ENCODE measurements around the gene HEYL.

Gene HEYL

GRCh38 chr1:39673215-39673614 lies 33.8 kb upstream of the HEYL start:
- Histone ChIP-seq H3K9me3 (ENCODE audit: control insufficient read depth, low read length) (no peaks in the 10 kb centered on the region), H2AFZ (no peak overlapping the region), H3K4me1 (no peaks in the 10 kb centered on the region), H3K4me3 (ENCODE audit: low read depth, low read length) (no peak overlapping the region), H3K27ac (no peak overlapping the region), H3K36me3 (ENCODE audit: control insufficient read depth, insufficient read depth, low read length) (no peaks in the 10 kb centered on the region), H3K79me2 (no peaks in the 10 kb centered on the region), H3K27me3 (ENCODE audit: control insufficient read depth, insufficient read depth, low read length) (no peaks in the 10 kb centered on the region), H3K9ac (no peak overlapping the region), H3K4me2 (ENCODE audit: low read length) (no peak overlapping the region)
- TF ChIP-seq CTCF (IDR thresholded peaks at IDR 0.05): no peak

- H3K4me2 ChIP-seq (ENCODE audit: low read length): no peak overlapping the region
- H3K27me3 ChIP-seq (ENCODE audit: control insufficient read depth, insufficient read depth, low read length): no peaks in the 10 kb centered on the region
- no peak overlapping the region for H3K9ac ChIP-seq
- H2AFZ ChIP-seq: no peak overlapping the region
- no peaks in the 10 kb centered on the region for H3K9me3 ChIP-seq (ENCODE audit: control insufficient read depth, low read length)
- TF ChIP-seq CTCF (IDR thresholded peaks at IDR 0.05): no peak
- no peak overlapping the region for H3K4me3 ChIP-seq (ENCODE audit: low read depth, low read length)
- H3K36me3 ChIP-seq (ENCODE audit: control insufficient read depth, insufficient read depth, low read length): no peaks in the 10 kb centered on the region
- no peak overlapping the region for H3K27ac ChIP-seq
- no peaks in the 10 kb centered on the region for H3K4me1 ChIP-seq
- H3K79me2 ChIP-seq: no peaks in the 10 kb centered on the region
Measured at GRCh38 chr1:39672551-39672947, 33.1 kb upstream of the HEYL start.

- no peaks in the 10 kb centered on the region for H3K27me3 ChIP-seq (ENCODE audit: control insufficient read depth, insufficient read depth, low read length)
Measured at GRCh38 chr1:39671793-39672550, 32.5 kb upstream of the HEYL start, which contains the start of gene NT5C1A. Gene NT5C1A, minus strand, starts transcription at chr1:39672107. Its CDS starts 69 bp downstream, at chr1:39672038.

GRCh38 chr1:39671433-39671792 lies 32.0 kb upstream of the HEYL start:
- Histone ChIP-seq H3K27ac (no peak overlapping the region), H3K79me2 (no peaks in the 10 kb centered on the region), H3K9ac (no peak overlapping the region), H3K27me3 (ENCODE audit: control insufficient read depth, insufficient read depth, low read length) (no peaks in the 10 kb centered on the region), H3K9me3 (ENCODE audit: control insufficient read depth, low read length) (no peaks in the 10 kb centered on the region), H3K4me1 (no peaks in the 10 kb centered on the region), H3K36me3 (ENCODE audit: control insufficient read depth, insufficient read depth, low read length) (no peaks in the 10 kb centered on the region), H3K4me2 (ENCODE audit: low read length) (peak overlapping the region; percentile 55), H2AFZ (peak overlapping the region; percentile 42), H3K4me3 (ENCODE audit: low read depth, low read length) (peak overlapping the region; percentile 43)
- no peak for TF ChIP-seq CTCF (IDR thresholded peaks at IDR 0.05)

More at GRCh38 chr1:39671793-39672550, 32.5 kb upstream of the HEYL start, which contains the start of gene NT5C1A:
- Histone ChIP-seq H3K9ac (no peak within 1 kb of the TSS), H3K36me3 (ENCODE audit: control insufficient read depth, insufficient read depth, low read length) (no peaks in the 10 kb centered on the region), H2AFZ (peak within 1 kb of the TSS; percentile 42), H3K79me2 (no peaks in the 10 kb centered on the region), H3K4me3 (ENCODE audit: low read depth, low read length) (peak within 1 kb of the TSS; percentile 43), H3K4me1 (no peaks in the 10 kb centered on the region), H3K27ac (no peak within 1 kb of the TSS), H3K9me3 (ENCODE audit: control insufficient read depth, low read length) (no peaks in the 10 kb centered on the region), H3K4me2 (ENCODE audit: low read length) (peak within 1 kb of the TSS; percentile 55)
- TF ChIP-seq CTCF (IDR thresholded peaks at IDR 0.05): no peak

GRCh38 chr1:39670689-39671088 lies 31.2 kb upstream of the HEYL start:
- no peaks in the 10 kb centered on the region for H3K27me3 ChIP-seq (ENCODE audit: control insufficient read depth, insufficient read depth, low read length)
- H3K79me2 ChIP-seq: no peaks in the 10 kb centered on the region
- no peaks in the 10 kb centered on the region for H3K9me3 ChIP-seq (ENCODE audit: control insufficient read depth, low read length)
- no peaks in the 10 kb centered on the region for H3K36me3 ChIP-seq (ENCODE audit: control insufficient read depth, insufficient read depth, low read length)
- no peak overlapping the region for H3K9ac ChIP-seq
- no peak overlapping the region for H3K4me2 ChIP-seq (ENCODE audit: low read length)
- no peak for TF ChIP-seq CTCF (IDR thresholded peaks at IDR 0.05)
- H3K4me3 ChIP-seq (ENCODE audit: low read depth, low read length): no peak overlapping the region
- no peak overlapping the region for H3K27ac ChIP-seq
- no peak overlapping the region for H2AFZ ChIP-seq
- no peaks in the 10 kb centered on the region for H3K4me1 ChIP-seq
